SK-N-MC (cell line): ENCODE measurements around the gene ACACA.

Experiments used
- EZH2 ChIP-seq: fragments of 200-600 bp; sonication (generic); IDR thresholded peaks from one replicate; pipeline ENCODE4 v1.6.1; 2017; ENCODE audit warnings: antibody characterized with exemption
- POLR2AphosphoS5 ChIP-seq: IDR thresholded peaks from 2 replicates; pipeline ENCODE4 v1.6.1; 2012; ENCODE audit warnings: mild to moderate bottlenecking, low read depth, low read length, borderline replicate concordance

DNA sequence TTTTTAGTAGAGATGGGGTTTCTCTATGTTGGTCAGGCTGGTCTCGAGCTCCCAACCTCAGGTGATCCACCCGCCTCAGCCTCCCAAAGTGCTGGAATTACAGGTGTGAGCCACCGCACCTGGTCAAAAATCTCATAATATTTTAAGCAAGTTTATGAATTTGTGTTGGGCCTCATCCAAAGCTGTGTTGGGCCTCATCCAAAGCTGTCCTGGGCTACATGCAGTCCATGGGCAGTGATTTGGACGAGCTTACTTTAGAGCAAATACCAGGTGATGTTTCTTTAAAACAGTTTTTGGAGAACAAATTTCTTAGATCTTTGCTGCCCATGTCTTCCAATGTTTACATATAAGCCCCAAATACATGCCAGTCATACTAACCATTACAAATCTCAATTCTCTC lies 115.3 kb downstream of the ACACA start:
- TF ChIP-seq EZH2 (no peak), POLR2AphosphoS5 (no peak)
